IMR-90 (cell line): ENCODE data around the gene HOXA3.

ENCODE experiments used
- CEBPB ChIP-seq: IDR thresholded peaks from 2 replicates; pipeline ENCODE4 v1.6.1; 2012; ENCODE audit warnings: low read depth, low read length, improper control_type of control experiment
- CHD1 ChIP-seq: IDR thresholded peaks from 2 replicates; pipeline ENCODE4 v1.6.1; 2012; ENCODE audit warnings: low read depth, low read length, improper control_type of control experiment
- CTCF ChIP-seq: conservative IDR thresholded peaks from 2 replicates; pipeline ENCODE4 v1.5.1; 2012; ENCODE audit warnings: mild to moderate bottlenecking, low read depth, low read length, improper control_type of control experiment
- MAFK ChIP-seq: IDR thresholded peaks from 2 replicates; pipeline ENCODE4 v1.6.1; 2012; ENCODE audit warnings: low read depth, low read length, improper control_type of control experiment
- MXI1 ChIP-seq: IDR thresholded peaks from 2 replicates; pipeline ENCODE4 v1.6.1; 2012; ENCODE audit warnings: low read depth, mild to moderate bottlenecking, low read length, moderate library complexity, borderline replicate concordance
- NFE2L2 ChIP-seq: fragments of 150-350 bp; IDR thresholded peaks from 2 replicates; pipeline ENCODE4 v1.6.1; 2016; ENCODE audit warnings: low read depth, mild to moderate bottlenecking, low read length
- POLR2A ChIP-seq: IDR thresholded peaks from 2 replicates; pipeline ENCODE4 v1.6.1; 2012; ENCODE audit warnings: mild to moderate bottlenecking, low read depth, low read length
- RAD21 ChIP-seq: IDR thresholded peaks from 2 replicates; pipeline ENCODE4 v1.6.1; 2012; ENCODE audit warnings: low read length, improper control_type of control experiment
- SMC3 ChIP-seq: fragments of 150-350 bp; IDR thresholded peaks from 2 replicates; pipeline ENCODE4 v1.6.1; 2016; ENCODE audit warnings: low read depth, mild to moderate bottlenecking, antibody characterized with exemption, low read length, moderate library complexity

- TF ChIP-seq CTCF (no peak), CEBPB (no peak), CHD1 (no peak), RAD21 (no peak), MXI1 (no peak), SMC3 (no peak), POLR2A (peak; percentile 63; the same call in 1 of the 2 replicates), NFE2L2 (no peak), MAFK (no peak)
Observed at GRCh38 chr7:27123477-27124053, 28.8 kb downstream of the HOXA3 start.
